BLaER1 treated with 17β-estradiol and CSF1 and Interleukin-3, amounts not matched to agents 10 nM and 100 nM (cell line): ENCODE data around the gene FZD1.

ENCODE experiments used
- H3K27ac ChIP-seq, 11 experiments: shearing (Covaris generic); formaldehyde crosslinking; 2 replicates each; pipeline ENCODE4 v1.8.1; 2022
- H3K27me3 ChIP-seq, 11 experiments: shearing (Covaris generic); formaldehyde crosslinking; 2 replicates each; pipeline ENCODE4 v1.8.1; 2022
- H3K36me3 ChIP-seq, 11 experiments: shearing (Covaris generic); formaldehyde crosslinking; 2 replicates each; pipeline ENCODE4 v1.8.1; 2022
- H3K4me1 ChIP-seq, 10 experiments: shearing (Covaris generic); formaldehyde crosslinking; 2 replicates each; pipeline ENCODE4 v1.8.1; 2022
- H3K4me2 ChIP-seq, 11 experiments: shearing (Covaris generic); formaldehyde crosslinking; 2 replicates each; pipeline ENCODE4 v1.8.1; 2022
- H3K4me3 ChIP-seq, 10 experiments: shearing (Covaris generic); formaldehyde crosslinking; 2 replicates each; pipeline ENCODE4 v1.8.1; 2022
- H3K9ac ChIP-seq, 11 experiments: shearing (Covaris generic); formaldehyde crosslinking; 2 replicates each; pipeline ENCODE4 v1.8.1; 2022
- H3K9me3 ChIP-seq, 11 experiments: shearing (Covaris generic); formaldehyde crosslinking; replicated peaks in 1 of 11; 2 replicates each; pipeline ENCODE4 v1.8.1; 2022
- H4K20me1 ChIP-seq, 11 experiments: shearing (Covaris generic); formaldehyde crosslinking; 2 replicates each; pipeline ENCODE4 v1.8.1; 2022
- Cebpa-rat ChIP-seq, 11 experiments: shearing (Covaris generic); IDR thresholded peaks; 2 replicates each; pipeline ENCODE4 v1.8.1; 2022

The FZD1 gene

DNA sequence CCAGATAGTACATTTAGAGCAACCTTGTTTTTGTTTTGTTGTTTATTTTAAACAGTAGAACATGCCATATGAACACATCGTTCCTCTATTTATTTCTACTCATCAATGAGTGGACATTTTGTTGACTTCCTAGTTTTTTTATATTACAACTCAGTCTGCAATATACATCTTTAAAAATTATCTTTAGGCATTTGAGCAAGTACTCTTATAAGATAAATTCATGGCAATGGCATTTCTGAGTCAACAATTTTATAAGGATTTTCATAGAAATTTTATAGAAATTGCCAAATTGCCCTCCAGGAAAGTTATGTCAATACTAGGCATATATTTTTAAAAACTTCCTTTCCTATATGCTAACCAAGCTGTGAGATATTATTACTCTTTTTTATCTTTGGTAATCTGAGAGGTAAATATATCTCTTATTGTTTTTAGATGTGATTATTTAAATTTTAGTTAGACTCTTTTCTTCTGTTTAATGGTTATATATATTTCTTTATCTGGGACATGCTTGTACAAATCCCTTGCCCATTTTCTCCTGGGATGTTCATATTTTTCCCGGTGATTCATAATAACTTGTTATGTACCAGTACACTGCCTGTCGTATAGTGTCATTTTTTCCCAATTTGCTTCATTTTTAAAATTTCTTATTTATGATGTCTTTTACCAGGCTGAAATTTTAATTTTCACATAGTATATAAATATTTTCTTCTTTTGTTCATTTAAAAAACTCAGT is 50.5 kb downstream of the FZD1 start:
- Histone ChIP-seq H3K9me3 (no peaks in the 10 kb centered on the region), H3K27me3 (no peaks in the 10 kb centered on the region), H3K4me2 (no peak overlapping the region), H3K27ac (no peak overlapping the region), H3K36me3 (no peaks in the 10 kb centered on the region), H3K4me1 (peaks cover 0 to 27% (median 0%) of the 10 kb centered on the region in 10 experiments; a peak in 6 of 20 replicates), H4K20me1 (no peaks in the 10 kb centered on the region), H3K9ac (no peak overlapping the region), H3K4me3 (no peak overlapping the region)
- no peak for TF ChIP-seq Cebpa-rat (IDR thresholded peaks at IDR 0.05)

DNA sequence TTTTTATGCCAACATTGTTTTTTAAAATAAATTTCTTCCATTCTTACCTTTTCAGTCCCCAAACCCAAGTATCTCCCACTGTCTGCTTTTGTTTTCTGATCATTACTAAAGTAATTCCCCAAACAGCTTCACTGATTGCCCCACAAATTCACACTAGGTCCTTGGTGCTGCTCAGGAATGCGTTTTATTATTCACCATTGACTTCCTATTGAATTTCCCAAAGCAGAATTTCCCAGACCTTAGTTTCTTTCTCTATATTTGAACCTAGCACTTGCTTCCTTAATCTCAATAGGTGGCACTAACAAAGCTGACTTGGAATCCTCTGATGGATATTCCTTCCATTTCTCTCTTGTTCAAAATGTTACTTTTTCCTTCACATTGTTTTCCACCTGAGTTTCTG is 52.2 kb downstream of the FZD1 start:
- no peak overlapping the region for H3K9ac ChIP-seq
- H3K4me1 ChIP-seq, result peaks cover 0 to 18% (median 0%) of the 10 kb centered on the region in 10 experiments; a peak in 4 of 20 replicates
- no peaks in the 10 kb centered on the region for H4K20me1 ChIP-seq
- no peak overlapping the region for H3K4me2 ChIP-seq
- no peak for TF ChIP-seq Cebpa-rat (IDR thresholded peaks at IDR 0.05)
- H3K27me3 ChIP-seq, result no peaks in the 10 kb centered on the region
- no peaks in the 10 kb centered on the region for H3K36me3 ChIP-seq
- no peak overlapping the region for H3K4me3 ChIP-seq
- no peak overlapping the region for H3K27ac ChIP-seq
- no peaks in the 10 kb centered on the region for H3K9me3 ChIP-seq

DNA sequence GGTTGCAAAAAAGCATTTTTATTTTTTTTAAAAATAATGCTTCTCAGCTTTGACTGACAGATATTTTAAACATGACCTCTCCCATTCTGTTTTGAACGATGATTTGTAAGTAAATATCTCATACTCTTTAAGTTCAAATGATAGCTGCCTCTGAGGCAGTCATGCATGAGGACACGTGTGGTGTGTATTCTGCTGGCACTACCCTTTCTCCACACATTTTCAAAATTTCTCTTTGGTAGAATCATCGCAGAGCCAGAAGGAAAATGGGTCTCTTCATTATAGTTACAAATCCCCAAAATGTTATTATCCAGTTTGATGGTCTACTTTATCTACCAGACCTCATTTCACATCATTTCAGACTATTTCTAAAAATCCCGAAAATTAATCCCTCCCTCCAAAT is 55.1 kb downstream of the FZD1 start:
- Histone ChIP-seq H3K4me2 (no peak overlapping the region), H3K27ac (no peak overlapping the region), H3K9me3 (no peaks in the 10 kb centered on the region), H4K20me1 (no peaks in the 10 kb centered on the region), H3K4me1 (peaks cover 0 to 3% (median 0%) of the 10 kb centered on the region in 10 experiments; a peak in 1 of 20 replicates), H3K36me3 (no peaks in the 10 kb centered on the region), H3K4me3 (no peak overlapping the region), H3K9ac (no peak overlapping the region), H3K27me3 (no peaks in the 10 kb centered on the region)
- no peak for TF ChIP-seq Cebpa-rat (IDR thresholded peaks at IDR 0.05)

DNA sequence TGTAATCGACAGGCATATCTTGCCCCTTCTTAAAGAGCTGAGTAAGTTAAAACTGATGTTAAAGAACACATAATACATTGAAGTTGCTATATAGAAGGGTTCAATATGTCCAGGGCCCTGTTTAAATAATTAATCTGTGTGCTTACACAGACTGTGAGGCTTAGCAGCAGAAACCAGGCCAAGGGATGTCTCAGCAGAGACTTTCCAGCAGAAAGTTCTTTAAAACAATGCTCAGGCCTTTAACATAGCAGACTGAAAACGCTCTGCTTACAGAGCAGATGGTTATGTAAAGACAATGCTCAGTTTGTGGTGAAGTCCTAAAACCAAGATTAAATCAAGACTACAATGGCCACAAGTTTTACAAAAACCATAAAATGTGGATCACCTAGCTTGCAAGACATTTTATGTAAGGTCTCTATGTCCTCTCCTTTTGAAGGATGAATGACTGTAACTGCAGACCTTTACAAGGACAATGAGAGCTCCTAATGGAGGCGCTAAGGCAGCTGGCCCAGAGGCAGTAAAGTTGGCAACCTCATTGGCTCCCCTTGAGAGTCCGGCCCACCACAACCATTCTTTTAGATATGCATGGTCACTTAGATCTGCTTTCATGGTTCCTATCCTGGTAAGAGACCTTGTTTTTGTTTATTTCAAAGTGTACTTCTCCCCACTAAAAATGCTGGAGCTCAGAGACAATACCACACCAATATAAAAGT is 56.3 kb downstream of the FZD1 start:
- TF ChIP-seq Cebpa-rat (IDR thresholded peaks at IDR 0.05), result no peak
- no peak overlapping the region for H3K4me2 ChIP-seq
- no peaks in the 10 kb centered on the region for H4K20me1 ChIP-seq
- no peak overlapping the region for H3K4me3 ChIP-seq
- H3K27me3 ChIP-seq, result no peaks in the 10 kb centered on the region
- H3K36me3 ChIP-seq, result no peaks in the 10 kb centered on the region
- no peaks in the 10 kb centered on the region for H3K9me3 ChIP-seq
- H3K27ac ChIP-seq, result no peak overlapping the region
- H3K4me1 ChIP-seq, result peaks cover 0 to 9% (median under 1%) of the 10 kb centered on the region in 10 experiments; a peak in 7 of 20 replicates
- H3K9ac ChIP-seq, result no peak overlapping the region
